H4 (cell line): ENCODE results near the gene USE1. TPM values are rescaled to one million over a fixed set of nuclear protein-coding genes. Genes with fewer than 3 reads are reported as not detected.

Experiments
- DNase-seq: peaks from one replicate; pipeline ENCODE4 v3.0.0-alpha.2; 2015; ENCODE audit warnings: low spot score
- total RNA-seq: library from RNA; depleted of rRNA; stranded (reverse); fragments of >200 nt; shearing (Covaris generic); gene quantifications from 2 replicates; pipeline ENCODE4 v1.2.3, GENCODE V29; 2014

Gene USE1
- total RNA-seq, 1 experiment from 2014 or later: 43.2 TPM

GRCh38 chr19:17235971-17236777, 21.0 kb downstream of the USE1 start:
- peak; percentile 62 for DNase-seq

- DNase-seq: no peak
Observed at GRCh38 chr19:17236811-17237543, 21.8 kb downstream of the USE1 start.

GRCh38 chr19:17237747-17238706, 22.9 kb downstream of the USE1 start:
- DNase-seq: no peak

- DNase-seq: no peak
Observed at GRCh38 chr19:17240062-17240752, 25.1 kb downstream of the USE1 start.

GRCh38 chr19:17240826-17241399, 25.8 kb downstream of the USE1 start:
- DNase-seq: no peak

GRCh38 chr19:17242431-17243208, 27.5 kb downstream of the USE1 start:
- no peak for DNase-seq

- DNase-seq: no peak
Observed at GRCh38 chr19:17243211-17243829, 28.2 kb downstream of the USE1 start.

GRCh38 chr19:17243830-17244617, 28.9 kb downstream of the USE1 start:
- DNase-seq: no peak

- DNase-seq: no peak
Observed at GRCh38 chr19:17244618-17245534, 29.7 kb downstream of the USE1 start.

- no peak for DNase-seq
Observed at GRCh38 chr19:17245535-17245984, 30.4 kb downstream of the USE1 start, which contains the start of gene NR2F6. NR2F6 (minus strand) TSS chr19:17245919; CDS start chr19:17245220, 699 bp downstream.

GRCh38 chr19:17246681-17247425, 31.7 kb downstream of the USE1 start:
- DNase-seq: no peak

- no peak for DNase-seq
Observed at GRCh38 chr19:17248011-17248776, 33.0 kb downstream of the USE1 start.

- DNase-seq: no peak
Observed at GRCh38 chr19:17249887-17250548, 34.9 kb downstream of the USE1 start.

GRCh38 chr19:17254636-17255035, 39.5 kb downstream of the USE1 start:
- no peak for DNase-seq

- DNase-seq: no peak
Observed at GRCh38 chr19:17255150-17255621, 40.0 kb downstream of the USE1 start.
